Activated CD8-positive, alpha-beta T cell treated with anti-CD3 and anti-CD28 coated beads, Interleukin-2, amount 10 ng/mL, durations not matched to agents 7 days and 5 days (primary cell): ENCODE data around the gene CLCNKA. TPM values are rescaled to one million over a fixed set of nuclear protein-coding genes. Genes with fewer than 3 reads are reported as not detected.
"Not testable (repeated sequence)": the region's sequence is repeated elsewhere in the genome, so short reads cannot be mapped to it uniquely, and the experiment has no call there.

ENCODE experiments used
- ATAC-seq: fragments of 150-1000 bp; cut with Tn5 transposase; one replicate; pipeline ENCODE4 v1.10.0; 2021; ENCODE audit warnings: moderate library complexity
- CTCF ChIA-PET: fragments of 350-600 bp; sonication (Branson Sonifier 250); formaldehyde crosslinking; loops from one replicate; lab custom pipeline; 2021; ENCODE audit warnings: antibody characterized with exemption; lab: Charles Lee
- POLR2A ChIA-PET: fragments of 350-600 bp; sonication (Branson Sonifier 250); formaldehyde crosslinking; loops from one replicate; lab custom pipeline; 2021; ENCODE audit warnings: antibody characterized with exemption; lab: Charles Lee
- DNase-seq: peaks from one replicate; pipeline ENCODE4 v3.0.0-alpha.2; 2020
- H3K27ac Mint-ChIP-seq: one replicate; pipeline ENCODE4 v1.8.0; 2021; ENCODE audit warnings: mild to moderate bottlenecking, mixed read lengths
- H3K27me3 Mint-ChIP-seq: one replicate; pipeline ENCODE4 v1.8.0; 2021; ENCODE audit warnings: low read depth, mixed read lengths
- H3K36me3 Mint-ChIP-seq: one replicate; pipeline ENCODE4 v1.8.0; 2021; ENCODE audit warnings: low read depth, mixed read lengths
- H3K4me1 Mint-ChIP-seq: one replicate; pipeline ENCODE4 v1.8.0; 2021; ENCODE audit warnings: low read depth, mixed read lengths
- H3K4me3 Mint-ChIP-seq: one replicate; pipeline ENCODE4 v1.8.0; 2021; ENCODE audit warnings: mild to moderate bottlenecking, mixed read lengths
- H3K9me3 Mint-ChIP-seq: one replicate; pipeline ENCODE4 v1.8.0; 2022; ENCODE audit warnings: mixed read lengths; ENCODE audit not compliant: insufficient read depth
- total RNA-seq, 2 experiments: library from RNA; stranded (reverse); gene quantifications; one replicate each; pipeline ENCODE4 v1.2.3, GENCODE V29; 2021

The CLCNKA gene
- not detected for total RNA-seq

- POLR2A ChIA-PET, result no interaction called here
Observed at GRCh38 chr1:16021681-16022080, at the start of gene CLCNKA. Gene CLCNKA (plus strand): TSS chr1:16022036. CDS start chr1:16022620, 584 bp downstream.

GRCh38 chr1:15972409-15972808, 49.4 kb upstream of the CLCNKA start:
- H3K9me3 Mint-ChIP-seq, result no peaks in the 10 kb centered on the region
- H3K27ac Mint-ChIP-seq, result no peak overlapping the region
- H3K36me3 Mint-ChIP-seq, result peaks cover 51% of the 10 kb centered on the region
- ATAC-seq, result no peak
- ChIA-PET CTCF (interaction anchor here (1.0 kb wide), 2 partner anchors 16 to 18 kb away, joined by 3 read pairs; no protein-coding TSS in a partner anchor), POLR2A (no interaction called here)
- H3K4me1 Mint-ChIP-seq, result peaks cover 46% of the 10 kb centered on the region
- DNase-seq, result no peak
- H3K27me3 Mint-ChIP-seq, result no peaks in the 10 kb centered on the region
- no peak overlapping the region for H3K4me3 Mint-ChIP-seq

More at GRCh38 chr1:16021681-16022080, at the start of gene CLCNKA:
- Mint-ChIP-seq H3K9me3 (no peaks in the 10 kb centered on the region), H3K4me1 (no peaks in the 10 kb centered on the region), H3K36me3 (no peaks in the 10 kb centered on the region), H3K4me3 (no peak within 1 kb of the TSS), H3K27ac (no peak within 1 kb of the TSS), H3K27me3 (no peaks in the 10 kb centered on the region)
- CTCF ChIA-PET, result interaction anchor here (0.9 kb wide), 1 partner anchor 12 kb away, joined by 4 read pairs; no protein-coding TSS in a partner anchor
- ATAC-seq (no peak), DNase-seq (no peak)

GRCh38 chr1:15973772-15974171, 48.1 kb upstream of the CLCNKA start:
- H3K4me1 Mint-ChIP-seq, result peaks cover 33% of the 10 kb centered on the region
- H3K27ac Mint-ChIP-seq, result peak overlapping the region; percentile 17
- CTCF ChIA-PET, result interaction anchor here (0.9 to 1.6 kb wide), 2 partner anchors 20 to 22 kb away, joined by 3 to 4 read pairs; no protein-coding TSS in a partner anchor

GRCh38 chr1:15974855-15975254, 47.0 kb upstream of the CLCNKA start:
- no peaks in the 10 kb centered on the region for H3K9me3 Mint-ChIP-seq
- no peaks in the 10 kb centered on the region for H3K27me3 Mint-ChIP-seq
- no peak for DNase-seq
- peaks cover 32% of the 10 kb centered on the region for H3K4me1 Mint-ChIP-seq
- CTCF ChIA-PET, result interaction anchor here (1.6 to 2.5 kb wide), 5 partner anchors 20 to 160 kb away, joined by 4 to 13 read pairs (median 10); no protein-coding TSS in a partner anchor
- peak overlapping the region; percentile 88 for H3K4me3 Mint-ChIP-seq
- peak overlapping the region; percentile 79 for H3K27ac Mint-ChIP-seq
- H3K36me3 Mint-ChIP-seq, result peaks cover 30% of the 10 kb centered on the region
- ATAC-seq, result no peak
- POLR2A ChIA-PET, result interaction anchor here (0.7 to 2.7 kb wide), 4 partner anchors 8 to 127 kb away, joined by 3 to 24 read pairs (median 5); partner anchors contain the start of gene SPEN

More at GRCh38 chr1:15973772-15974171, 48.1 kb upstream of the CLCNKA start:
- Mint-ChIP-seq H3K27me3 (no peaks in the 10 kb centered on the region), H3K36me3 (peaks cover 39% of the 10 kb centered on the region), H3K4me3 (no peak overlapping the region), H3K9me3 (no peaks in the 10 kb centered on the region)
- ATAC-seq (no peak), DNase-seq (no peak)
- POLR2A ChIA-PET, result interaction anchor here (0.6 to 0.7 kb wide), 2 partner anchors 82 to 144 kb away, joined by 3 to 4 read pairs; no protein-coding TSS in a partner anchor

- H3K9me3 Mint-ChIP-seq, result no peaks in the 10 kb centered on the region
- H3K4me3 Mint-ChIP-seq, result peak overlapping the region; percentile 88
- POLR2A ChIA-PET, result interaction anchor here (0.7 to 2.7 kb wide), 6 partner anchors 9 to 142 kb away, joined by 3 to 24 read pairs (median 6); partner anchors contain the start of gene SPEN
- peaks cover 30% of the 10 kb centered on the region for H3K4me1 Mint-ChIP-seq
- CTCF ChIA-PET, result interaction anchor here (1.1 to 2.5 kb wide), 11 partner anchors 12 to 183 kb away, joined by 4 to 13 read pairs (median 7); no protein-coding TSS in a partner anchor
- H3K36me3 Mint-ChIP-seq, result peaks cover 26% of the 10 kb centered on the region
- peak; percentile 76 for DNase-seq
- ATAC-seq, result peak; percentile 85
- no peaks in the 10 kb centered on the region for H3K27me3 Mint-ChIP-seq
- peak overlapping the region; percentile 79 for H3K27ac Mint-ChIP-seq
Observed at GRCh38 chr1:15975358-15975804, 46.5 kb upstream of the CLCNKA start.

- ATAC-seq (peak; percentile 94), DNase-seq (peak; percentile 96)
- H3K4me1 Mint-ChIP-seq, result peaks cover 30% of the 10 kb centered on the region
- H3K27me3 Mint-ChIP-seq, result no peaks in the 10 kb centered on the region
- CTCF ChIA-PET, result interaction anchor here (0.7 to 2.5 kb wide), 11 partner anchors 11 to 184 kb away, joined by 3 to 13 read pairs (median 7); partner anchors contain the start of gene SPEN
- H3K27ac Mint-ChIP-seq, result peak within 1 kb of the TSS; percentile 80
- peaks cover 22% of the 10 kb centered on the region for H3K36me3 Mint-ChIP-seq
- H3K4me3 Mint-ChIP-seq, result peak within 1 kb of the TSS; percentile 88
- POLR2A ChIA-PET, result interaction anchor here (0.8 to 2.7 kb wide), 7 partner anchors 9 to 142 kb away, joined by 3 to 24 read pairs (median 5); partner anchors contain the start of gene SPEN
- H3K9me3 Mint-ChIP-seq, result no peaks in the 10 kb centered on the region
Observed at GRCh38 chr1:15975805-15976680, 45.8 kb upstream of the CLCNKA start, which contains the start of gene ZBTB17. Gene ZBTB17 (minus strand): TSS chr1:15976101. CDS start chr1:15948495, 27,606 bp downstream.

GRCh38 chr1:15977947-15978346, 43.9 kb upstream of the CLCNKA start:
- H3K27ac Mint-ChIP-seq, H3K4me3 Mint-ChIP-seq, ATAC-seq, DNase-seq, H3K9me3 Mint-ChIP-seq, CTCF ChIA-PET, POLR2A ChIA-PET, H3K27me3 Mint-ChIP-seq: not testable (repeated sequence)
- peaks cover 24% of the 10 kb centered on the region for H3K4me1 Mint-ChIP-seq
- H3K36me3 Mint-ChIP-seq, result peaks cover 10% of the 10 kb centered on the region

- Mint-ChIP-seq H3K27ac (no peak overlapping the region), H3K9me3 (no peaks in the 10 kb centered on the region), H3K4me3 (no peak overlapping the region), H3K4me1 (peaks cover 2% of the 10 kb centered on the region), H3K36me3 (no peaks in the 10 kb centered on the region), H3K27me3 (no peaks in the 10 kb centered on the region)
- ATAC-seq, result no peak
- DNase-seq, result no peak
- CTCF ChIA-PET, result no interaction called here
- POLR2A ChIA-PET, result no interaction called here
Observed at GRCh38 chr1:15981679-15982078, 40.2 kb upstream of the CLCNKA start.

- Mint-ChIP-seq H3K36me3 (no peaks in the 10 kb centered on the region), H3K4me3 (no peak overlapping the region), H3K9me3 (no peaks in the 10 kb centered on the region), H3K27ac (no peak overlapping the region), H3K4me1 (no peaks in the 10 kb centered on the region), H3K27me3 (no peaks in the 10 kb centered on the region)
- ChIA-PET POLR2A (no interaction called here), CTCF (no interaction called here)
- DNase-seq (no peak), ATAC-seq (no peak)
Observed at GRCh38 chr1:15983275-15983674, 38.6 kb upstream of the CLCNKA start.

GRCh38 chr1:15985611-15986297, 36.1 kb upstream of the CLCNKA start:
- no peaks in the 10 kb centered on the region for H3K4me1 Mint-ChIP-seq
- no peak overlapping the region for H3K27ac Mint-ChIP-seq
- no peaks in the 10 kb centered on the region for H3K9me3 Mint-ChIP-seq
- H3K36me3 Mint-ChIP-seq, result no peaks in the 10 kb centered on the region
- H3K4me3 Mint-ChIP-seq, result no peak overlapping the region
- CTCF ChIA-PET, result interaction anchor here (1.7 to 3.7 kb wide), 2 partner anchors 9 to 194 kb away, joined by 5 to 10 read pairs; no protein-coding TSS in a partner anchor
- DNase-seq (no peak), ATAC-seq (no peak)
- H3K27me3 Mint-ChIP-seq, result no peaks in the 10 kb centered on the region
- POLR2A ChIA-PET, result no interaction called here
